ENCODE results near the gene PLPP4. TPM values are rescaled to one million over a fixed set of nuclear protein-coding genes. Genes with fewer than 3 reads are reported as not detected.

PLPP4 gene
- total and polyA plus RNA-seq, 2 of the 13 experiments (the other 11 are each of a cell fraction or from before 2014, with no cell fraction given) = not detected

DNA sequence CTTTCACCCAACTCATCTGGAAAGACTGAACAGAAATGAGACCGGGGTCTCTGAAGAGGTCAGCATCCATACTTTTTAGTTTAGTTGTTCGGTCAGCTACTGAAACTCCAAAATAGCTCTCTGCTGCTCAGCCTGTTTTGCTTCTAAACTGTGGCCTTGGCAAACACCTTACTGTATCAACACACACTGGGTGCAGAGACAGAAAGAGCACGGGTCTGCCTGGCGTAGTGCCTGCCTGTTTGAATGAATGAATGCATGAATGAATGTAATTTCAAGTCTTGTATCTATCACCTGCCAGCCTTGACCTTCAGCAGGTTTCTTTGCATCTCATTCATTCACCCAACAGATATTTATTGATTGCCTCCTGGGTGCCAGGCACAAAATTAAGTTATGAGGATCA lies 98.4 kb downstream of the PLPP4 start (continued):
- TF ChIP-seq, protein P1, sequence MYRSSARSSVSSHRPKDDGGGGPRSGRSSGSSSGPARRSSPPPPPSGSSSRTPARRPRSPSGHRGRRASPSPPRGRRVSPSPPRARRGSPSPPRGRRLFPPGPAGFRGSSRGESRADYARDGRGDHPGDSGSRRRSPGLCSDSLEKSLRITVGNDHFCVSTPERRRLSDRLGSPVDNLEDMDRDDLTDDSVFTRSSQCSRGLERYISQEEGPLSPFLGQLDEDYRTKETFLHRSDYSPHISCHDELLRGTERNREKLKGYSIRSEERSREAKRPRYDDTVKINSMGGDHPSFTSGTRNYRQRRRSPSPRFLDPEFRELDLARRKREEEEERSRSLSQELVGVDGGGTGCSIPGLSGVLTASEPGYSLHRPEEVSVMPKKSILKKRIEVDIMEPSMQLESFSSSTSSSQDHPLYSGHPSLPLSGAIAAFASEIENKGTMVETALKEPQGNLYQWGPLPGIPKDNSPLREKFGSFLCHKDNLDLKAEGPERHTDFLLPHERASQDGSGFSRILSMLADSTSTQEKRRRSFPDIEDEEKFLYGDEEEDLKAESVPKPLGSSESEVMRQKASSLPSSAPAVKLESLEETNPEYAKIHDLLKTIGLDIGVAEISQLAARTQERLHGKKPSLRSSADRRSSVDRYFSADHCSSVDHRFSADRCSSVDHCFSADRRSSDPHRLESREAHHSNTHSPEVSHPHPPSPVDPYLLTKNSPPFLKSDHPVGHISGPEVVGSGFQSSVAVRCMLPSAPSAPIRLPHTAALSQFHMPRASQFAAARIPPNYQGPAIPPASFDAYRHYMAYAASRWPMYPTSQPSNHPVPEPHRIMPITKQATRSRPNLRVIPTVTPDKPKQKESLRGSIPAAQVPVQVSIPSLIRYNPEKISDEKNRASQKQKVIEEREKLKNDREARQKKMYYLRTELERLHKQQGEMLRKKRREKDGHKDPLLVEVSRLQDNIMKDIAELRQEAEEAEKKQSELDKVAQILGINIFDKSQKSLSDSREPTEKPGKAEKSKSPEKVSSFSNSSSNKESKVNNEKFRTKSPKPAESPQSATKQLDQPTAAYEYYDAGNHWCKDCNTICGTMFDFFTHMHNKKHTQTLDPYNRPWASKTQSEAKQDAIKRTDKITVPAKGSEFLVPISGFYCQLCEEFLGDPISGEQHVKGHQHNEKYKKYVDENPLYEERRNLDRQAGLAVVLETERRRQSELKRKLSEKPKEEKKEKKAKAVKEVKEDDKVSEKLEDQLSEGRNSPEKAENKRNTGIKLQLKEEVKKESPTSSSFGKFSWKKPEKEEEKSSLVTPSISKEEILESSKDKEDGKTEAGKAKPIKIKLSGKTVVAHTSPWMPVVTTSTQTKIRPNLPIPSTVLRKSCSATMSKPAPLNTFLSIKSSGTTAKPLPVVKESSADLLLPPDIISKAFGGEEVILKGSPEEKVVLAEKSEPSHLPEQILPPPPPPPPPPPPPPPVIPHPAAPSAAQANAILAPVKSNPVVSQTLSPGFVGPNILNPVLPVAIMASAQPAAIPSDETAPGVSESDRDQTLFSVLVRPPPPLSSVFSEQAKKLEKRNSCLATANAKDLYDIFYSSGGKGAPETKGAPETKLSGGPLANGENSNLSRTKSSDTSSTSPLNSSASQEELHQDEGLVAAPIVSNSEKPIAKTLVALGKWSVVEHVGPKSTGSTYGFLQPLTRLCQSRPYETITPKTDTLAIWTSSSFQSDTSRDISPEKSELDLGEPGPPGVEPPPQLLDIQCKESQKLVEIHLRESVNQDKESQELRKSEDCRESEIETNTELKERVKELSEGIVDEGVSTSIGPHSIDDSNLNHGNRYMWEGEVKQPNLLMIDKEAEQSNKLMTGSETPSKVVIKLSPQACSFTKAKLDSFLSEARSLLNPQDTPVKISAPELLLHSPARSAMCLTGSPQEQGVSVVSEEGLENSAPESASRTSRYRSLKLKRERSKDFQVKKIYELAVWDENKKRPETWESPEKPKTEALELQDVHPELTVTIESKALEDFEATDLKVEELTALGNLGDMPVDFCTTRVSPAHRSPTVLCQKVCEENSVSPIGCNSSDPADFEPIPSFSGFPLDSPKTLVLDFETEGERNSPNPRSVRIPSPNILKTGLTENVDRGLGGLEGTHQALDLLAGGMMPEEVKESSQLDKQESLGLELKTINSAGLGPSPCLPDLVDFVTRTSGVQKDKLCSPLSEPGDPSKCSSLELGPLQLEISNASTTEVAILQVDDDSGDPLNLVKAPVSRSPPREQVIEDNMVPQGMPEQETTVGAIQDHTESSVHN (CRISPR knock-in tag; IDR thresholded peaks at IDR 0.05) = no peak
- no peak for TF ChIP-seq HNRNPH1 (optimal IDR thresholded peaks at IDR 0.05; ENCODE audit: low read depth, low read length)
- TF ChIP-seq STAG1 (CRISPR knock-in tag; IDR thresholded peaks at IDR 0.05) = no peak

DNA sequence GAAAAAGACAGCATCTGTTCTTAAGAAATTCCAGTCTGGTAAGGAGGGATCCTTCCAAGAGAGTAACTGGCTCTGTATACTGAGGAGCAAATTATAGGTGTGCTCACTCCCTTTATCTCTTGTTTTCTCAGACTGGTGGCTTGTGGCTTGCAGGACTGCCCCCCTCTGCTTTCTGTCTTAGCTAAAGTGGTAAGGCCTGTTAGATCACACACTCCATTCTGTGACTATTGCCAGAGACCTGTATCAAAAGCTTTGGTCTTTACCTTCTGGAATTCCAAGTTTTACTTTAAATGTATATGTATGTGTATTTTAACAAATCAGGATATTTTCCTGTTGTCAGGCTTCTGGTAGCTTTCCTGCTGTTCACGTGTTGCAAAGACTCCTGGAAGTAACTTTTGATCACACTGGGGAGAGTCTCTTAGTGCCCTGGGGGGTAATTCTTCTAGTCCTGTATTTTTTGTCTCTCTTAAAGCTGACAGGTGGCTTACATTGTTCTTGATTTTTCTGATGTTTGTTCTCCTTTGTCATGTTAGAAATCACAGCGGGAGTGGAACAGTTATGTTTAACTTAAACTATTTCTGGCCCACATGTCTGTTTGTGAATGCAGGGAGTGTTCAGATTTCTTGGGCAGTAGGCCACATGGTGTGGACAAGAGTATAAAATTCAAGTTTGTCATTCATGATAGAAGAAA lies 99.0 kb downstream of the PLPP4 start:
- CTCF ChIA-PET (ENCODE audit: low intra/inter-chr PET ratio, low total read pairs) = no interaction called here
- in situ Hi-C loops (cut with HindIII; ENCODE audit: extremely low pct_ligation_motif_present, low pct_unique_long_range_greater_than_20kb) = no loop called here
- TF ChIP-seq CEBPZ (IDR thresholded peaks at IDR 0.05; ENCODE audit: low read length) (no peak), ZNF225 (CRISPR knock-in tag; IDR thresholded peaks at IDR 0.05) (no peak), EED (CRISPR knock-in tag; IDR thresholded peaks at IDR 0.05) (no peak)

More for the DNA sequence above, 99.0 kb downstream of the PLPP4 start:
- WGBS (ENCODE audit: low lambda C conversion rate) = 0% methylated on average over 2 of the region's 2 CpGs
- Histone ChIP-seq H4K20me1 (ENCODE audit: insufficient read depth, low read length) (no peaks in the 10 kb centered on the region), H3K9ac (ENCODE audit: insufficient read depth, low read depth, low read length) (no peak overlapping the region), H3K4me1 (ENCODE audit: insufficient read depth, low read length) (no peaks in the 10 kb centered on the region), H3K4me2 (ENCODE audit: low read depth, low read length) (no peak overlapping the region), H3K4me3 (replicated peaks in 1 of 3; ENCODE audit: insufficient read depth in 1 of 3, low read depth in 2 of 3, low read length in 3 of 3) (no peak overlapping the region), H3K27me3 (ENCODE audit: control insufficient read depth in 1 of 2, insufficient read depth in 2 of 2, low read length in 2 of 2) (no peaks in the 10 kb centered on the region; a peak in 1 of 5 replicates), H3K27ac (ENCODE audit: extremely low read length, insufficient read depth, low read length) (no peak overlapping the region), H3K36me3 (replicated peaks in 1 of 2; ENCODE audit: control insufficient read depth in 1 of 2, insufficient read depth in 2 of 2, low read length in 2 of 2) (no peaks in the 10 kb centered on the region), H3K9me3 (ENCODE audit: low read length) (peaks cover 11% of the 10 kb centered on the region; the same call in 1 of the 2 replicates), H2AFZ (ENCODE audit: low read length) (no peak overlapping the region), H3K79me2 (ENCODE audit: insufficient read depth, low read length) (no peaks in the 10 kb centered on the region)
- ATAC-seq = no peak
- intact Hi-C loops (cut with micrococcal nuclease; ENCODE audit: unreplicated experiment) = no loop called here
- no TSS peak for BruUV-seq (replicated peaks)
- DNase-seq (ENCODE audit: low spot score) = no peak
- FAIRE-seq = no peak
- POLR2A ChIA-PET = no interaction called here

Measured in HepG2 (cell line).